HepG2 (cell line): ENCODE measurements around the gene DNASE1L2. TPM values are rescaled to one million over a fixed set of nuclear protein-coding genes. Genes with fewer than 3 reads are reported as not detected.

Experiments
- ADNP ChIP-seq: sonication (generic); formaldehyde crosslinking; IDR thresholded peaks from 2 replicates; pipeline ENCODE4 v1.4.0; 2020; ENCODE audit warnings: missing genetic modification reagents
- HDAC1 ChIP-seq: sonication (generic); formaldehyde crosslinking; IDR thresholded peaks from 2 replicates; pipeline ENCODE4 v1.5.1; 2020; ENCODE audit warnings: mild to moderate bottlenecking, missing genetic modification reagents
- JUND ChIP-seq: sonication (generic); formaldehyde crosslinking; IDR thresholded peaks from 2 replicates; pipeline ENCODE4 v1.8.0; 2022; ENCODE audit warnings: mild to moderate bottlenecking, missing genetic modification reagents
- KDM1A ChIP-seq: IDR thresholded peaks from 2 replicates; pipeline ENCODE4 v1.6.1; 2016; ENCODE audit warnings: missing compliant biosample characterization
- NCOA2 ChIP-seq: sonication (generic); formaldehyde crosslinking; IDR thresholded peaks from 2 replicates; pipeline ENCODE4 v1.8.0; 2022; ENCODE audit warnings: inconsistent platforms
- NONO ChIP-seq, 2 experiments: fragments of 450-650 bp in 1 of 2; sonication (generic) in 1 of 2; formaldehyde crosslinking in 1 of 2; IDR thresholded peaks in 1 of 2; conservative IDR thresholded peaks in 1 of 2; 2 replicates each; pipeline versions ENCODE4 v1.6.1 to v1.8.0; 2017 to 2022; ENCODE audit warnings: mild to moderate bottlenecking in 1 of 2, missing genetic modification reagents in 1 of 2, moderate library complexity in 1 of 2
- PHF21A ChIP-seq: sonication (generic); formaldehyde crosslinking; IDR thresholded peaks from 2 replicates; pipeline ENCODE4 v1.5.0; 2020; ENCODE audit warnings: mild to moderate bottlenecking, missing genetic modification reagents
- SP1 ChIP-seq, 2 experiments: fragments of 450-650 bp in 1 of 2; sonication (generic) in 1 of 2; formaldehyde crosslinking in 1 of 2; IDR thresholded peaks; 2 replicates each; pipeline versions ENCODE4 v1.4.0 to v1.6.1; 2016 to 2020; ENCODE audit warnings: missing genetic modification reagents in 1 of 2
- ZNF256 ChIP-seq: sonication (generic); formaldehyde crosslinking; conservative IDR thresholded peaks from 2 replicates; pipeline ENCODE4 v1.4.0; 2020; ENCODE audit warnings: missing genetic modification reagents
- ZNF292 ChIP-seq: sonication (generic); formaldehyde crosslinking; IDR thresholded peaks from 2 replicates; pipeline ENCODE4 v1.8.1; 2022; ENCODE audit warnings: mild to moderate bottlenecking, low read depth, missing genetic modification reagents, borderline replicate concordance
- ZNF558 ChIP-seq: sonication (generic); formaldehyde crosslinking; IDR thresholded peaks from 2 replicates; pipeline ENCODE4 v1.9.0; 2022; ENCODE audit warnings: mild to moderate bottlenecking, missing genetic modification reagents, borderline replicate concordance
- polyA plus RNA-seq, 8 experiments: library from polyadenylated mRNA; depleted of rRNA in 3 of 8; stranded (reverse) in 7 of 8; unstranded in 1 of 8; fragments of >200 nt; fragmentation: Illumina TruSeq in 4 of 8; extraction: Trizol in 4 of 8; gene quantifications; 2 replicates each; pipeline versions ENCODE4 v1.2.1 to v1.2.3, GENCODE V29; 2011 to 2016; ENCODE audit warnings: low read depth in 4 of 8, missing spikeins in 1 of 8, mixed read lengths in 1 of 8; ENCODE audit not compliant: insufficient read depth in 1 of 8
- total RNA-seq, 5 experiments: library from RNA; depleted of rRNA; stranded (reverse); fragments of >200 nt; fragmentation: Illumina TruSeq; extraction: Trizol; gene quantifications; 2 replicates each; pipeline ENCODE4 v1.2.3, GENCODE V29; 2016; ENCODE audit warnings: low read depth in 1 of 5
- TF ChIP-seq, protein P1 (sequence below): sonication (generic); formaldehyde crosslinking; IDR thresholded peaks from 2 replicates; pipeline ENCODE4 v1.4.0; 2020; ENCODE audit warnings: missing genetic modification reagents
- TF ChIP-seq, protein P2 (sequence below): sonication (generic); formaldehyde crosslinking; IDR thresholded peaks from 2 replicates; pipeline ENCODE4 v1.4.0; 2020; ENCODE audit warnings: mild to moderate bottlenecking, missing genetic modification reagents, borderline replicate concordance
- TF ChIP-seq, protein P3 (sequence below): sonication (generic); formaldehyde crosslinking; conservative IDR thresholded peaks from 2 replicates; pipeline ENCODE4 v1.4.0; 2020; ENCODE audit warnings: missing genetic modification reagents
- TF ChIP-seq, protein P4 (sequence below): sonication (generic); IDR thresholded peaks from 2 replicates; pipeline ENCODE4 v1.6.1; 2016; ENCODE audit warnings: low read depth, borderline replicate concordance
- TF ChIP-seq, protein P5 (sequence below), 2 experiments: sonication (generic) in 1 of 2; formaldehyde crosslinking in 1 of 2; IDR thresholded peaks; 2 replicates each; pipeline versions ENCODE4 v1.4.0 to v1.6.1; 2016 to 2020; ENCODE audit warnings: borderline replicate concordance in 1 of 2, low read depth in 1 of 2, mild to moderate bottlenecking in 1 of 2, missing genetic modification reagents in 1 of 2

Gene DNASE1L2
- total and polyA plus RNA-seq, 2 of the 13 experiments (the other 11 are each of a cell fraction or from before 2014, with no cell fraction given): 0.44 to 0.50 TPM

DNA sequence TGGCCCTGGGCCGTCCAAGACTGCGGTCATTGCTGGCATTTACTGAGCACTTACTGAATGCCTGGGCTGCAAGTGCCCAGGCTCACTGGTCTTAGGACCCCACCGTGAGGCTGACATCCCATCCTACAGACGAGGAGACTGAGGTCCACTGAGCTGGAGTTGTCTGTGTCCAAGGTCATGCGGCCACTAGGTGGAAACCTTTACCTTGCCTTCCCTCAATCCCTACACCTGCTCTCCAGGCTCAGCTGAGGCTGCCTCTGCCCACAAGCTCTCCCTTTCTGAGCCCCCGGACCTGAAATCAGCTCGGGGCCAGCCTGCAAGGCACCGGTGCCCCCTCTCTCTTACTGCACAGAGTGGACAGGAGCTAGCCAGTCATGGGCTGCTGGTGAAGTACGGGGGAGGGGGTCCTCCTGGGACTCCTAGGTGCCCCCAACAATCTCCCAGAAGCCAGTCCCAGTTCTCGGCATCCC is 41.4 kb upstream of the DNASE1L2 start (continued):
- TF ChIP-seq, protein P1, sequence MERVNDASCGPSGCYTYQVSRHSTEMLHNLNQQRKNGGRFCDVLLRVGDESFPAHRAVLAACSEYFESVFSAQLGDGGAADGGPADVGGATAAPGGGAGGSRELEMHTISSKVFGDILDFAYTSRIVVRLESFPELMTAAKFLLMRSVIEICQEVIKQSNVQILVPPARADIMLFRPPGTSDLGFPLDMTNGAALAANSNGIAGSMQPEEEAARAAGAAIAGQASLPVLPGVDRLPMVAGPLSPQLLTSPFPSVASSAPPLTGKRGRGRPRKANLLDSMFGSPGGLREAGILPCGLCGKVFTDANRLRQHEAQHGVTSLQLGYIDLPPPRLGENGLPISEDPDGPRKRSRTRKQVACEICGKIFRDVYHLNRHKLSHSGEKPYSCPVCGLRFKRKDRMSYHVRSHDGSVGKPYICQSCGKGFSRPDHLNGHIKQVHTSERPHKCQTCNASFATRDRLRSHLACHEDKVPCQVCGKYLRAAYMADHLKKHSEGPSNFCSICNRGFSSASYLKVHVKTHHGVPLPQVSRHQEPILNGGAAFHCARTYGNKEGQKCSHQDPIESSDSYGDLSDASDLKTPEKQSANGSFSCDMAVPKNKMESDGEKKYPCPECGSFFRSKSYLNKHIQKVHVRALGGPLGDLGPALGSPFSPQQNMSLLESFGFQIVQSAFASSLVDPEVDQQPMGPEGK (CRISPR knock-in tag): peak; percentile 57; the same call in 1 of the 2 replicates
- TF ChIP-seq NCOA2: no peak
- no peak for TF ChIP-seq ZNF256 (CRISPR knock-in tag)
- TF ChIP-seq SP1 (IDR thresholded peaks at IDR 0.05): no peak
- no peak for TF ChIP-seq SP1 (CRISPR knock-in tag; IDR thresholded peaks at IDR 0.05)
- TF ChIP-seq HDAC1 (CRISPR knock-in tag): peak; percentile 27; the same call in 1 of the 2 replicates
- no peak for TF ChIP-seq JUND
- no peak for TF ChIP-seq ZNF292
- peak; percentile 98 for TF ChIP-seq KDM1A (CRISPR knock-in tag)
- TF ChIP-seq, protein P2, sequence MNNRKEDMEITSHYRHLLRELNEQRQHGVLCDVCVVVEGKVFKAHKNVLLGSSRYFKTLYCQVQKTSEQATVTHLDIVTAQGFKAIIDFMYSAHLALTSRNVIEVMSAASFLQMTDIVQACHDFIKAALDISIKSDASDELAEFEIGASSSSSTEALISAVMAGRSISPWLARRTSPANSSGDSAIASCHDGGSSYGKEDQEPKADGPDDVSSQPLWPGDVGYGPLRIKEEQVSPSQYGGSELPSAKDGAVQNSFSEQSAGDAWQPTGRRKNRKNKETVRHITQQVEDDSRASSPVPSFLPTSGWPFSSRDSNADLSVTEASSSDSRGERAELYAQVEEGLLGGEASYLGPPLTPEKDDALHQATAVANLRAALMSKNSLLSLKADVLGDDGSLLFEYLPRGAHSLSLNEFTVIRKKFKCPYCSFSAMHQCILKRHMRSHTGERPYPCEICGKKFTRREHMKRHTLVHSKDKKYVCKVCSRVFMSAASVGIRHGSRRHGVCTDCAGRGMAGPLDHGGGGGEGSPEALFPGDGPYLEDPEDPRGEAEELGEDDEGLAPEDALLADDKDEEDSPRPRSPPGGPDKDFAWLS: no peak
- TF ChIP-seq, protein P3, sequence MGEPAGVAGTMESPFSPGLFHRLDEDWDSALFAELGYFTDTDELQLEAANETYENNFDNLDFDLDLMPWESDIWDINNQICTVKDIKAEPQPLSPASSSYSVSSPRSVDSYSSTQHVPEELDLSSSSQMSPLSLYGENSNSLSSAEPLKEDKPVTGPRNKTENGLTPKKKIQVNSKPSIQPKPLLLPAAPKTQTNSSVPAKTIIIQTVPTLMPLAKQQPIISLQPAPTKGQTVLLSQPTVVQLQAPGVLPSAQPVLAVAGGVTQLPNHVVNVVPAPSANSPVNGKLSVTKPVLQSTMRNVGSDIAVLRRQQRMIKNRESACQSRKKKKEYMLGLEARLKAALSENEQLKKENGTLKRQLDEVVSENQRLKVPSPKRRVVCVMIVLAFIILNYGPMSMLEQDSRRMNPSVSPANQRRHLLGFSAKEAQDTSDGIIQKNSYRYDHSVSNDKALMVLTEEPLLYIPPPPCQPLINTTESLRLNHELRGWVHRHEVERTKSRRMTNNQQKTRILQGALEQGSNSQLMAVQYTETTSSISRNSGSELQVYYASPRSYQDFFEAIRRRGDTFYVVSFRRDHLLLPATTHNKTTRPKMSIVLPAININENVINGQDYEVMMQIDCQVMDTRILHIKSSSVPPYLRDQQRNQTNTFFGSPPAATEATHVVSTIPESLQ (CRISPR knock-in tag): no peak
- TF ChIP-seq, protein P4, sequence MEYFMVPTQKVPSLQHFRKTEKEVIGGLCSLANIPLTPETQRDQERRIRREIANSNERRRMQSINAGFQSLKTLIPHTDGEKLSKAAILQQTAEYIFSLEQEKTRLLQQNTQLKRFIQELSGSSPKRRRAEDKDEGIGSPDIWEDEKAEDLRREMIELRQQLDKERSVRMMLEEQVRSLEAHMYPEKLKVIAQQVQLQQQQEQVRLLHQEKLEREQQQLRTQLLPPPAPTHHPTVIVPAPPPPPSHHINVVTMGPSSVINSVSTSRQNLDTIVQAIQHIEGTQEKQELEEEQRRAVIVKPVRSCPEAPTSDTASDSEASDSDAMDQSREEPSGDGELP: peak; percentile 65; the same call in 1 of the 2 replicates
- no peak for TF ChIP-seq NONO (IDR thresholded peaks at IDR 0.05)
- TF ChIP-seq NONO (CRISPR knock-in tag; conservative IDR thresholded peaks at IDR 0.05): peak; percentile 34; the same call in 1 of the 2 replicates
- no peak for TF ChIP-seq ZNF558
- no peak for TF ChIP-seq PHF21A (CRISPR knock-in tag)
- TF ChIP-seq, protein P5, sequence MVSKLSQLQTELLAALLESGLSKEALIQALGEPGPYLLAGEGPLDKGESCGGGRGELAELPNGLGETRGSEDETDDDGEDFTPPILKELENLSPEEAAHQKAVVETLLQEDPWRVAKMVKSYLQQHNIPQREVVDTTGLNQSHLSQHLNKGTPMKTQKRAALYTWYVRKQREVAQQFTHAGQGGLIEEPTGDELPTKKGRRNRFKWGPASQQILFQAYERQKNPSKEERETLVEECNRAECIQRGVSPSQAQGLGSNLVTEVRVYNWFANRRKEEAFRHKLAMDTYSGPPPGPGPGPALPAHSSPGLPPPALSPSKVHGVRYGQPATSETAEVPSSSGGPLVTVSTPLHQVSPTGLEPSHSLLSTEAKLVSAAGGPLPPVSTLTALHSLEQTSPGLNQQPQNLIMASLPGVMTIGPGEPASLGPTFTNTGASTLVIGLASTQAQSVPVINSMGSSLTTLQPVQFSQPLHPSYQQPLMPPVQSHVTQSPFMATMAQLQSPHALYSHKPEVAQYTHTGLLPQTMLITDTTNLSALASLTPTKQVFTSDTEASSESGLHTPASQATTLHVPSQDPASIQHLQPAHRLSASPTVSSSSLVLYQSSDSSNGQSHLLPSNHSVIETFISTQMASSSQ (IDR thresholded peaks at IDR 0.05; ENCODE audit: low read depth): no peak
- TF ChIP-seq, protein P5 (CRISPR knock-in tag; IDR thresholded peaks at IDR 0.05; ENCODE audit: borderline replicate concordance): no peak
- TF ChIP-seq ADNP: peak; percentile 97
